GM12878 (cell line): ENCODE results near the gene MTM1. TPM values are rescaled to one million over a fixed set of nuclear protein-coding genes. Genes with fewer than 3 reads are reported as not detected.

Source experiments
- ATAC-seq: fragments of 200-7000 bp; cut with Tn5 transposase; 3 replicates; pipeline ENCODE4 v1.9.1; 2020; ENCODE audit warnings: mild to moderate bottlenecking, moderate library complexity
- BruUV-seq: library from RNA; stranded (reverse); fragments of 400-500 nt; replicated peaks from 2 replicates; lab custom pipeline; 2021; lab: Mats Ljungman, UMichigan
- CTCF ChIA-PET: fragments of 300-600 bp; sonication (Branson Sonifier 250); formaldehyde crosslinking; extraction: SDS; loops from one replicate; lab custom pipeline; 2021; ENCODE audit warnings: inconsistent platforms; lab: Yijun Ruan, JAX
- POLR2A ChIA-PET: fragments of 350-600 bp; formaldehyde crosslinking; extraction: SDS; loops from one replicate; lab custom pipeline; 2021; ENCODE audit warnings: inconsistent platforms; lab: Charles Lee
- RAD21 ChIA-PET: fragments of 300-600 bp; sonication (Branson Sonifier 250); formaldehyde crosslinking; loops from one replicate; lab custom pipeline; 2023; ENCODE audit warnings: antibody characterized with exemption; ENCODE audit not compliant: unreplicated experiment; lab: Charles Lee
- SMC1A ChIA-PET: fragments of 300-600 bp; sonication (Branson Sonifier 250); formaldehyde crosslinking; loops from one replicate; lab custom pipeline; 2023; ENCODE audit not compliant: unreplicated experiment, uncharacterized antibody; lab: Charles Lee
- DNase-seq: peaks from one replicate; pipeline ENCODE4 v3.0.0-alpha.2; 2011; ENCODE audit warnings: low read depth, low spot score
- FAIRE-seq: peaks from 3 replicates; lab custom pipeline; 2011; peaks lifted over from hg19 to GRCh38; lab: Jason Lieb, UNC
- H2AFZ ChIP-seq: 2 replicates; pipeline ENCODE4 v1.6.0; 2011; ENCODE audit warnings: low read depth, low read length, control low read depth; ENCODE audit not compliant: control insufficient read depth
- H3K27ac ChIP-seq: 2 replicates; pipeline ENCODE4 v1.5.1; 2011; ENCODE audit warnings: control low read depth; ENCODE audit not compliant: control insufficient read depth, insufficient read depth
- H3K27me3 ChIP-seq, 2 experiments: replicated peaks in 1 of 2; 2 replicates each; pipeline versions ENCODE4 v1.6.0 to v1.6.1; 2011; ENCODE audit warnings: low read length in 1 of 2; ENCODE audit not compliant: control insufficient read depth in 2 of 2, insufficient read depth in 2 of 2
- H3K36me3 ChIP-seq, 2 experiments: 2 replicates each; pipeline ENCODE4 v1.5.1; 2011; ENCODE audit warnings: low read length in 1 of 2; ENCODE audit not compliant: control insufficient read depth in 2 of 2, insufficient read depth in 2 of 2
- H3K4me1 ChIP-seq: 2 replicates; pipeline ENCODE4 v1.6.1; 2011; ENCODE audit warnings: mild to moderate bottlenecking, low read length, moderate library complexity, mixed read lengths; ENCODE audit not compliant: control insufficient read depth, insufficient read depth
- H3K4me2 ChIP-seq: 2 replicates; pipeline ENCODE4 v1.6.0; 2011; ENCODE audit warnings: control low read depth; ENCODE audit not compliant: control insufficient read depth, insufficient read depth
- H3K4me3 ChIP-seq: fragments of 200-600 bp; sonication (generic); 2 replicates; pipeline ENCODE4 v1.5.1; 2016
- H3K79me2 ChIP-seq: 2 replicates; pipeline ENCODE4 v1.6.0; 2011; ENCODE audit warnings: low read length; ENCODE audit not compliant: control insufficient read depth, insufficient read depth
- H3K9ac ChIP-seq: 2 replicates; pipeline ENCODE4 v1.8.0; 2011; ENCODE audit warnings: low read length, control low read depth, mixed read lengths; ENCODE audit not compliant: control insufficient read depth, insufficient read depth
- H3K9me3 ChIP-seq: replicated peaks from 3 replicates; pipeline ENCODE4 v1.5.1; 2011; ENCODE audit warnings: mild to moderate bottlenecking, low read length; ENCODE audit not compliant: control insufficient read depth, insufficient read depth
- H4K20me1 ChIP-seq: 2 replicates; pipeline ENCODE4 v1.6.0; 2011; ENCODE audit not compliant: control insufficient read depth, insufficient read depth
- CREB1 ChIP-seq: IDR thresholded peaks from 2 replicates; pipeline ENCODE4 v1.6.1; 2012; ENCODE audit warnings: low read depth, mild to moderate bottlenecking, inconsistent platforms
- CREM ChIP-seq: IDR thresholded peaks from 2 replicates; pipeline ENCODE4 v1.6.1; 2014; ENCODE audit warnings: antibody characterized with exemption, low read depth
- DPF2 ChIP-seq: fragments of 450-650 bp; IDR thresholded peaks from 2 replicates; pipeline ENCODE4 v1.6.1; 2017; ENCODE audit warnings: mild to moderate bottlenecking
- EGR1 ChIP-seq, 2 experiments: IDR thresholded peaks; 1 replicate in 1 of 2; 2 replicates in 1 of 2; pipeline ENCODE4 v1.6.1; 2011 to 2012; ENCODE audit warnings: low read depth in 2 of 2, low read length in 2 of 2, borderline replicate concordance in 1 of 2, mild to moderate bottlenecking in 1 of 2, moderate library complexity in 1 of 2
- FOXK2 ChIP-seq: fragments of 450-650 bp; IDR thresholded peaks from 2 replicates; pipeline ENCODE4 v1.6.1; 2017; ENCODE audit warnings: mild to moderate bottlenecking, moderate library complexity
- GABPA ChIP-seq: IDR thresholded peaks from 2 replicates; pipeline ENCODE4 v1.6.1; 2014; ENCODE audit warnings: antibody characterized with exemption, low read depth, mild to moderate bottlenecking, inconsistent platforms
- IRF4 ChIP-seq: IDR thresholded peaks from 2 replicates; pipeline ENCODE4 v1.6.1; 2011; ENCODE audit warnings: low read depth, low read length
- NR2F1 ChIP-seq: fragments of 450-650 bp; conservative IDR thresholded peaks from 2 replicates; pipeline ENCODE4 v1.6.1; 2017; ENCODE audit warnings: mild to moderate bottlenecking
- PAX8 ChIP-seq: fragments of 450-650 bp; IDR thresholded peaks from 2 replicates; pipeline ENCODE4 v1.6.1; 2017; ENCODE audit warnings: mild to moderate bottlenecking, moderate library complexity
- PBX3 ChIP-seq: IDR thresholded peaks from 2 replicates; pipeline ENCODE4 v1.6.1; 2011; ENCODE audit warnings: mild to moderate bottlenecking, low read depth, low read length, moderate library complexity; ENCODE audit not compliant: insufficient replicate concordance
- RAD51 ChIP-seq: fragments of 450-650 bp; IDR thresholded peaks from 2 replicates; pipeline ENCODE4 v1.6.1; 2016; ENCODE audit warnings: moderate library complexity, mild to moderate bottlenecking, inconsistent platforms
- RB1 ChIP-seq: fragments of 450-650 bp; formaldehyde crosslinking; IDR thresholded peaks from 2 replicates; pipeline ENCODE4 v1.6.1; 2017; ENCODE audit warnings: mild to moderate bottlenecking, borderline replicate concordance
- RELA ChIP-seq: fragments of 450-650 bp; IDR thresholded peaks from 2 replicates; pipeline ENCODE4 v1.8.0; 2014; ENCODE audit warnings: borderline replicate concordance; ENCODE audit not compliant: partially characterized antibody
- RUNX3 ChIP-seq: IDR thresholded peaks from 2 replicates; pipeline ENCODE4 v1.6.1; 2012; ENCODE audit warnings: low read length, inconsistent platforms
- TCF7 ChIP-seq: IDR thresholded peaks from 2 replicates; pipeline ENCODE4 v1.6.1; 2014; ENCODE audit warnings: antibody characterized with exemption, borderline replicate concordance
- ZNF24 ChIP-seq: fragments of 450-650 bp; IDR thresholded peaks from 2 replicates; pipeline ENCODE4 v1.6.1; 2017; ENCODE audit warnings: antibody characterized with exemption, mild to moderate bottlenecking
- WGBS: methylation state at CpG from one replicate; pipeline ENCODE4 v1.1.6; 2016; ENCODE audit warnings: low lambda C conversion rate; ENCODE audit not compliant: insufficient replicate concordance, insufficient coverage; ENCODE audit errors: missing lambda C conversion rate; 5-methylcytosine and 5-hydroxymethylcytosine counted together
- in situ Hi-C: fragments of 300-500 bp; cut with MboI; formaldehyde crosslinking; loops from 9 replicates; pipeline ENCODE4 v1.14.3; 2018; ENCODE audit warnings: mixed read lengths
- intact Hi-C: fragments of 100-400 bp; cut with micrococcal nuclease; formaldehyde crosslinking; loops from one replicate; pipeline ENCODE4 v1.14.2; 2022; ENCODE audit not compliant: unreplicated experiment
- polyA plus RNA-seq, 11 experiments: library from polyadenylated mRNA; depleted of rRNA in 4 of 11; unstranded in 6 of 11; stranded (reverse) in 5 of 11; fragments of >200 nt; fragmentation: Nextera tagmentation in 4 of 11; fragmentation: Illumina TruSeq in 1 of 11; extraction: Ambion mirVana in 4 of 11; extraction: Trizol in 1 of 11; gene quantifications; 1 replicate in 1 of 11; 2 replicates in 10 of 11; pipeline versions ENCODE4 v1.2.1 to v1.2.3, GENCODE V29; 2011 to 2016; ENCODE audit warnings: inconsistent platforms in 2 of 11, missing spikeins in 2 of 11, low read depth in 1 of 11
- total RNA-seq, 4 experiments: library from RNA; depleted of rRNA in 3 of 4; stranded (reverse); fragments of >200 nt in 3 of 4; fragmentation: Illumina TruSeq in 1 of 4; extraction: Trizol in 1 of 4; gene quantifications; 2 replicates each; pipeline versions ENCODE4 v1.2.1 to v1.2.3, GENCODE V29; 2013 to 2021
- TF ChIP-seq, protein P1 (sequence below): IDR thresholded peaks from 2 replicates; pipeline ENCODE4 v1.6.1; 2011; ENCODE audit warnings: low read depth, low read length, improper control_type of control experiment, borderline replicate concordance
- TF ChIP-seq, protein P2 (sequence below): fragments of 450-650 bp; IDR thresholded peaks from 2 replicates; pipeline ENCODE4 v1.6.1; 2017; ENCODE audit warnings: mild to moderate bottlenecking, moderate library complexity
- TF ChIP-seq, protein P3 (sequence below): IDR thresholded peaks from 2 replicates; pipeline ENCODE4 v1.6.1; 2012; ENCODE audit warnings: low read depth, low read length, improper control_type of control experiment

The MTM1 gene
- total and polyA plus RNA-seq, 10 of the 15 experiments (the other 5 are each of a cell fraction or from before 2014, with no cell fraction given) = 3.9 to 13.3 (median 8.4) TPM

DNA sequence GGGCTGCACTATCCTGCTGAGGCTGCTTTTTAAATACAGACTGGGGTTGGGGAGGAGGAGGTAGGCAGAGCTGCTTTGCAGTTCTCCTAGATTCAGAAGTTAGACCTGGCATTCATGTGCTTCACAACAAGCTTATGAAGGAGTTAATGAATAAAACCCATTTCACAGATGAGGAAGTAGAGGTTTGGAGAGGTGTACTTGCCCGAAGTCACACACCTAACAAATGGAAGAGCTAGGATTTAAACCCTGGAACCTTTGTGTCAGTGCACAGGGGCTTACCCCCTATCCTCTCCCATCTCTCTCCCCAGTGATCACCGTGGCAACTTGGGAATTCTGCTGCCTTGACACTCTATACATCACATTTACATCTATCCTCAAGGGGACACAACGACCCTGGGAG lies 3.6 kb upstream of the MTM1 start:
- no peak overlapping the region for H3K27ac ChIP-seq
- no peak overlapping the region for H2AFZ ChIP-seq
- no peak overlapping the region for H3K4me3 ChIP-seq
- H3K9ac ChIP-seq = no peak overlapping the region
- no peaks in the 10 kb centered on the region for H3K36me3 ChIP-seq
- no peaks in the 10 kb centered on the region for H3K27me3 ChIP-seq
- no peaks in the 10 kb centered on the region for H4K20me1 ChIP-seq
- FAIRE-seq (no peak), ATAC-seq (no peak)
- in situ Hi-C loops = no loop called here
- no peak overlapping the region for H3K4me2 ChIP-seq
- H3K9me3 ChIP-seq = no peaks in the 10 kb centered on the region; the same call in 2 of the 3 replicates
- no peaks in the 10 kb centered on the region for H3K79me2 ChIP-seq
- WGBS = 0% methylated on average over 3 of the region's 3 CpGs
- no peaks in the 10 kb centered on the region for H3K4me1 ChIP-seq
- ChIA-PET CTCF (no interaction called here), POLR2A (interaction anchor here (1.2 kb wide), 1 partner anchor 10 kb away, joined by 3 read pairs; no protein-coding TSS in a partner anchor)
- TF ChIP-seq, protein P1, sequence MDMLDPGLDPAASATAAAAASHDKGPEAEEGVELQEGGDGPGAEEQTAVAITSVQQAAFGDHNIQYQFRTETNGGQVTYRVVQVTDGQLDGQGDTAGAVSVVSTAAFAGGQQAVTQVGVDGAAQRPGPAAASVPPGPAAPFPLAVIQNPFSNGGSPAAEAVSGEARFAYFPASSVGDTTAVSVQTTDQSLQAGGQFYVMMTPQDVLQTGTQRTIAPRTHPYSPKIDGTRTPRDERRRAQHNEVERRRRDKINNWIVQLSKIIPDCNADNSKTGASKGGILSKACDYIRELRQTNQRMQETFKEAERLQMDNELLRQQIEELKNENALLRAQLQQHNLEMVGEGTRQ = no peak
- no peak for TF ChIP-seq RELA
- TF ChIP-seq, protein P2, sequence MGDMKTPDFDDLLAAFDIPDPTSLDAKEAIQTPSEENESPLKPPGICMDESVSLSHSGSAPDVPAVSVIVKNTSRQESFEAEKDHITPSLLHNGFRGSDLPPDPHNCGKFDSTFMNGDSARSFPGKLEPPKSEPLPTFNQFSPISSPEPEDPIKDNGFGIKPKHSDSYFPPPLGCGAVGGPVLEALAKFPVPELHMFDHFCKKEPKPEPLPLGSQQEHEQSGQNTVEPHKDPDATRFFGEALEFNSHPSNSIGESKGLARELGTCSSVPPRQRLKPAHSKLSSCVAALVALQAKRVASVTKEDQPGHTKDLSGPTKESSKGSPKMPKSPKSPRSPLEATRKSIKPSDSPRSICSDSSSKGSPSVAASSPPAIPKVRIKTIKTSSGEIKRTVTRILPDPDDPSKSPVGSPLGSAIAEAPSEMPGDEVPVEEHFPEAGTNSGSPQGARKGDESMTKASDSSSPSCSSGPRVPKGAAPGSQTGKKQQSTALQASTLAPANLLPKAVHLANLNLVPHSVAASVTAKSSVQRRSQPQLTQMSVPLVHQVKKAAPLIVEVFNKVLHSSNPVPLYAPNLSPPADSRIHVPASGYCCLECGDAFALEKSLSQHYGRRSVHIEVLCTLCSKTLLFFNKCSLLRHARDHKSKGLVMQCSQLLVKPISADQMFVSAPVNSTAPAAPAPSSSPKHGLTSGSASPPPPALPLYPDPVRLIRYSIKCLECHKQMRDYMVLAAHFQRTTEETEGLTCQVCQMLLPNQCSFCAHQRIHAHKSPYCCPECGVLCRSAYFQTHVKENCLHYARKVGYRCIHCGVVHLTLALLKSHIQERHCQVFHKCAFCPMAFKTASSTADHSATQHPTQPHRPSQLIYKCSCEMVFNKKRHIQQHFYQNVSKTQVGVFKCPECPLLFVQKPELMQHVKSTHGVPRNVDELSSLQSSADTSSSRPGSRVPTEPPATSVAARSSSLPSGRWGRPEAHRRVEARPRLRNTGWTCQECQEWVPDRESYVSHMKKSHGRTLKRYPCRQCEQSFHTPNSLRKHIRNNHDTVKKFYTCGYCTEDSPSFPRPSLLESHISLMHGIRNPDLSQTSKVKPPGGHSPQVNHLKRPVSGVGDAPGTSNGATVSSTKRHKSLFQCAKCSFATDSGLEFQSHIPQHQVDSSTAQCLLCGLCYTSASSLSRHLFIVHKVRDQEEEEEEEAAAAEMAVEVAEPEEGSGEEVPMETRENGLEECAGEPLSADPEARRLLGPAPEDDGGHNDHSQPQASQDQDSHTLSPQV = no peak
- TF ChIP-seq RAD51 = no peak
- TF ChIP-seq TCF7 = no peak
- TF ChIP-seq PAX8 = no peak
- no peak for TF ChIP-seq IRF4
- TF ChIP-seq NR2F1 = no peak
- TF ChIP-seq, protein P3, sequence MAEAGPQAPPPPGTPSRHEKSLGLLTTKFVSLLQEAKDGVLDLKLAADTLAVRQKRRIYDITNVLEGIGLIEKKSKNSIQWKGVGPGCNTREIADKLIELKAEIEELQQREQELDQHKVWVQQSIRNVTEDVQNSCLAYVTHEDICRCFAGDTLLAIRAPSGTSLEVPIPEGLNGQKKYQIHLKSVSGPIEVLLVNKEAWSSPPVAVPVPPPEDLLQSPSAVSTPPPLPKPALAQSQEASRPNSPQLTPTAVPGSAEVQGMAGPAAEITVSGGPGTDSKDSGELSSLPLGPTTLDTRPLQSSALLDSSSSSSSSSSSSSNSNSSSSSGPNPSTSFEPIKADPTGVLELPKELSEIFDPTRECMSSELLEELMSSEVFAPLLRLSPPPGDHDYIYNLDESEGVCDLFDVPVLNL = no peak
- no peak for TF ChIP-seq FOXK2
- no peak for TF ChIP-seq ZNF24
- no peak for TF ChIP-seq RB1
- no peak for TF ChIP-seq CREM
- no peak for TF ChIP-seq CREB1
- TF ChIP-seq PBX3 = no peak
- TF ChIP-seq RUNX3 = no peak
- TF ChIP-seq EGR1 (IDR thresholded peaks at IDR 0.05; ENCODE audit: borderline replicate concordance in 1 of 2, low read depth in 2 of 2, low read length in 2 of 2) = no peak
- TF ChIP-seq GABPA = no peak
- no peak for TF ChIP-seq DPF2
- TF ChIP-seq, all 136 proteins: peak for 0
- RAD21 ChIA-PET = no interaction called here
- BruUV-seq = no TSS peak
- no peak for DNase-seq
- SMC1A ChIA-PET = interaction anchor here (1.2 to 1.6 kb wide), 2 partner anchors 13 to 115 kb away, joined by 3 read pairs; no protein-coding TSS in a partner anchor
- intact Hi-C loops = loop anchor here (10.0 kb wide), 1 partner anchor 1030 kb away; no protein-coding TSS in a partner anchor
